ENCODE measurements around the gene CST6. TPM values are rescaled to one million over a fixed set of nuclear protein-coding genes. Genes with fewer than 3 reads are reported as not detected.

The CST6 gene
- total and polyA plus RNA-seq, 2 donors (not counting 3 experiments of a cell fraction or from before 2014, with no cell fraction given) = 0.46 to 2.2 TPM

- Histone ChIP-seq H3K4me3 (replicated peaks in 1 of 3; ENCODE audit: insufficient read depth in 1 of 3, low read depth in 1 of 3, low read length in 3 of 3) (no peak overlapping the region), H3K27ac (ENCODE audit: insufficient read depth, low read depth, low read length) (no peak overlapping the region), H3K27me3 (ENCODE audit: control insufficient read depth in 2 of 2, insufficient read depth in 2 of 2, low read length in 2 of 2) (no peaks in the 10 kb centered on the region), H3K9ac (replicated peaks; ENCODE audit: extremely low read depth, insufficient read depth, low read length) (no peak overlapping the region), H3K9me3 (replicated peaks; ENCODE audit: control insufficient read depth, insufficient read depth, low read length) (no peaks in the 10 kb centered on the region), H2AFZ (ENCODE audit: low read depth, low read length) (no peak overlapping the region), H3K79me2 (ENCODE audit: control insufficient read depth, insufficient read depth, low read length) (peaks cover 36% of the 10 kb centered on the region), H3K9me1 (replicated peaks; ENCODE audit: control insufficient read depth, extremely low read depth, insufficient read depth, low read length) (no peaks in the 10 kb centered on the region), H3K36me3 (ENCODE audit: control insufficient read depth in 2 of 2, extremely low read depth in 1 of 2, insufficient read depth in 2 of 2, low read length in 2 of 2) (peaks cover 3 to 16% of the 10 kb centered on the region in 2 experiments), H3K4me2 (ENCODE audit: insufficient read depth, low read length) (no peak overlapping the region), H4K20me1 (replicated peaks; ENCODE audit: control insufficient read depth, extremely low read depth, insufficient read depth, low read length) (no peaks in the 10 kb centered on the region), H3K4me1 (ENCODE audit: control insufficient read depth, extremely low read depth, insufficient read depth, low read length) (peaks cover 9% of the 10 kb centered on the region)
- no peak for DNase-seq (ENCODE audit: low read depth, low spot score)
- POLR2A ChIA-PET = no interaction called here
- TF ChIP-seq MYC (IDR thresholded peaks at IDR 0.05; ENCODE audit: low read depth, low read length) (no peak), EZH2 (IDR thresholded peaks at IDR 0.05; ENCODE audit: borderline replicate concordance, low read depth, low read length, severe bottlenecking) (no peak), JUN (IDR thresholded peaks at IDR 0.05; ENCODE audit: borderline replicate concordance, insufficient read depth, insufficient read length, low read depth) (no peak), GATA2 (IDR thresholded peaks at IDR 0.05; ENCODE audit: insufficient read depth, insufficient read length, low read depth, low read length) (no peak), POLR2A (IDR thresholded peaks at IDR 0.05; ENCODE audit: low read depth, low read length) (no peak), CTCF (IDR thresholded peaks at IDR 0.05; ENCODE audit: extremely low read depth in 1 of 2, insufficient read depth in 1 of 2, low read depth in 1 of 2, low read length in 2 of 2) (no peak)
- TF ChIP-seq, protein P1, sequence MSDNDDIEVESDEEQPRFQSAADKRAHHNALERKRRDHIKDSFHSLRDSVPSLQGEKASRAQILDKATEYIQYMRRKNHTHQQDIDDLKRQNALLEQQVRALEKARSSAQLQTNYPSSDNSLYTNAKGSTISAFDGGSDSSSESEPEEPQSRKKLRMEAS (IDR thresholded peaks at IDR 0.05; ENCODE audit: insufficient read depth, insufficient read length) = no peak
- no TSS peak for BruUV-seq (replicated peaks)
- FAIRE-seq = no peak
- dilution Hi-C loops (cut with MboI; ENCODE audit: extremely low pct_ligation_motif_present, low sequenced_read_pairs) = no loop called here
- CTCF ChIA-PET = no interaction called here
- intact Hi-C loops (cut with micrococcal nuclease) = no loop called here
Measured at GRCh38 chr11:66004186-66004585, 7.6 kb upstream of the CST6 start.
